BJ (cell line): ENCODE results near the gene DHRS3. TPM values are rescaled to one million over a fixed set of nuclear protein-coding genes. Genes with fewer than 3 reads are reported as not detected.

Source experiments
- CTCF ChIA-PET: fragments of 350-600 bp; formaldehyde crosslinking; extraction: SDS; loops from one replicate; lab custom pipeline; 2021; ENCODE audit warnings: antibody characterized with exemption, inconsistent platforms; lab: Yijun Ruan, JAX
- POLR2A ChIA-PET: fragments of 300-600 bp; sonication (Branson Sonifier 250); formaldehyde crosslinking; extraction: SDS; loops from one replicate; lab custom pipeline; 2021; ENCODE audit warnings: antibody characterized with exemption; lab: Charles Lee
- DNase-seq: peaks from one replicate; pipeline ENCODE4 v3.0.0-alpha.2; 2011; ENCODE audit warnings: low read depth
- H3K27me3 ChIP-seq: 2 replicates; pipeline ENCODE4 v1.6.0; 2011; ENCODE audit warnings: low read length; ENCODE audit not compliant: control insufficient read depth, insufficient read depth
- H3K36me3 ChIP-seq: 2 replicates; pipeline ENCODE4 v1.5.1; 2011; ENCODE audit warnings: low read length; ENCODE audit not compliant: control insufficient read depth, insufficient read depth
- H3K4me3 ChIP-seq: 2 replicates; pipeline ENCODE4 v1.5.1; 2011; ENCODE audit warnings: low read depth, mild to moderate bottlenecking, control low read depth, low read length
- CTCF ChIP-seq: IDR thresholded peaks from 2 replicates; pipeline ENCODE4 v1.5.1; 2011; ENCODE audit warnings: low read depth, mild to moderate bottlenecking, control low read depth, inconsistent platforms, low read length, moderate library complexity; ENCODE audit not compliant: insufficient read depth
- polyA plus RNA-seq: library from polyadenylated mRNA; depleted of rRNA; stranded (reverse); fragments of >200 nt; gene quantifications from 2 replicates; pipeline ENCODE4 v1.2.3, GENCODE V29; 2011

Gene DHRS3
- polyA plus RNA-seq, 1 experiment: 224 TPM

GRCh38 chr1:12631571-12631970, 13.6 kb upstream of the DHRS3 start:
- TF ChIP-seq CTCF: no peak
- no peaks in the 10 kb centered on the region for H3K27me3 ChIP-seq
- DNase-seq: no peak
- H3K36me3 ChIP-seq: no peaks in the 10 kb centered on the region
- ChIA-PET POLR2A (no interaction called here), CTCF (interaction anchor here (0.9 to 1.6 kb wide), 3 partner anchors 9 to 356 kb away, joined by 3 to 7 read pairs (median 3); no protein-coding TSS in a partner anchor)
- H3K4me3 ChIP-seq: no peak overlapping the region

GRCh38 chr1:12630946-12631530, 13.0 kb upstream of the DHRS3 start:
- Histone ChIP-seq H3K4me3 (no peak overlapping the region), H3K36me3 (no peaks in the 10 kb centered on the region), H3K27me3 (no peaks in the 10 kb centered on the region)
- DNase-seq: no peak
- no peak for TF ChIP-seq CTCF
- ChIA-PET POLR2A (no interaction called here), CTCF (interaction anchor here (0.9 to 1.6 kb wide), 4 partner anchors 9 to 356 kb away, joined by 3 to 7 read pairs (median 3); no protein-coding TSS in a partner anchor)

DNA sequence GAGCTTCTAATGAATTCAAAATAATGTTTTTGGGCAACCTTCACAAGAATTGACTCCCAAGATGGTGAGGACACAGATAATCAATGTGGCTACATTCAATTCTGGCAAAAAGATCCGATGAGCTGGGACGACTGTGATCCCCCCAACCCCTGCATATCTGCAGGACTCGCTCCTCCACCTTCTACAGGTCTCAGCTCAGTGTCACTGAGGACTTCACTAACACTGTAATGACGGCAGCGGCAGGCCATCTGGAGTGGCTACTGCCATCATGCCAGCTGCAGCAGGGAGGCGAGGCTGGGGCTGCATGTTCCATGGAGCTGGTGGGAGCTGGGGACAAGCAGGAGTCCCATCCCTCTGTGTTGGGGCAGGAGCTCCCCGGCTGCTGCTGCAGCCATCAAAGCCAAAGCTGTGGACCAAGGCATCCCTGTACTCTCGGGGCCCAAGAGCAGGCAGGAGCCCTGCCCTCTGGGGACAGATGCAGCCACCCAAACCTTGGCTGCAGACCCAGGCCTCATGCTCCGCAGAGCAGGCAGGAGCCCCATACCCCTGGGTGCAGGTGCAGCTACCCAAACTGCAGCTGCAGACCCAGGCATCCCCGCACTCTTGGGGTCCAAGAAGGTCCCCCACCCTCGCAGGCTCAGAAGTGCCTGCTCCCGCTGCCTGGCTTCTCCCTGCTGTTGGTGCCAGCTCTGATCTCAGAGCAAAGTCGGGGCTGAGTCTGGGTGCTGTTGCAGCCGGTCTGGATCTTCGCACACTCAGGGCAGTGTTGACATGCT, 12.2 kb upstream of the DHRS3 start:
- DNase-seq: no peak
- no peaks in the 10 kb centered on the region for H3K27me3 ChIP-seq
- H3K36me3 ChIP-seq: no peaks in the 10 kb centered on the region
- TF ChIP-seq CTCF: no peak
- ChIA-PET CTCF (interaction anchor here (0.8 to 1.1 kb wide), 4 partner anchors 8 to 355 kb away, joined by 3 read pairs; no protein-coding TSS in a partner anchor), POLR2A (no interaction called here)
- no peak overlapping the region for H3K4me3 ChIP-seq

DNA sequence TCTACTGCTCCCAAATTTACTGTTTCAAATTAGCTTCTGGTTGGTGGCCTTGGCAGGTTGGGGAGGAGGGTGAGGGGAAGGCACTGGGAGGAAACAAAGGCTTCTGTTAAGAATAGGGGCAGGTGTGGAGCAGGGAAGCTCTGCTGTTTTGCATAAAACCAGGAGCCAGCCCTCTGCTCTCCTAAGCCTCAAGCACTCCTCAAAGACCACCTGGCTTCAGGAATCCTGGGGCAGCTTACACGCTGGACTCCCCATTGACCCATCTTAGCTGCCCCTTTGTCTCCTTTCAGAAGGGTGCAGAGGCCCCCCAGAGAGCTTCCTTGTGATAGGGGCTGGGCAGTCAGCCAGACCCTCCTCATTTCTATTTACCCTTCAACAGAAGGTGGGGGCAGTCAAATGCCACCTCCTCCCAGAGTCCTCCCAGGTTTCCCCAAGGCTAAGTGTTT, 11.5 kb upstream of the DHRS3 start:
- POLR2A ChIA-PET: no interaction called here
- H3K4me3 ChIP-seq: no peak overlapping the region
- no peaks in the 10 kb centered on the region for H3K36me3 ChIP-seq
- DNase-seq: no peak
- CTCF ChIA-PET: interaction anchor here (1.5 kb wide), 1 partner anchor 29 kb away, joined by 3 read pairs; no protein-coding TSS in a partner anchor
- H3K27me3 ChIP-seq: no peaks in the 10 kb centered on the region
- no peak for TF ChIP-seq CTCF

GRCh38 chr1:12627296-12627695, 9.3 kb upstream of the DHRS3 start:
- Histone ChIP-seq H3K4me3 (no peak overlapping the region), H3K36me3 (no peaks in the 10 kb centered on the region), H3K27me3 (no peaks in the 10 kb centered on the region)
- no peak for TF ChIP-seq CTCF
- POLR2A ChIA-PET: no interaction called here
- CTCF ChIA-PET: interaction anchor here (0.7 kb wide), 1 partner anchor 25 kb away, joined by 3 read pairs; no protein-coding TSS in a partner anchor
- no peak for DNase-seq
